ENCODE results near the gene SMG9. TPM values are rescaled to one million over a fixed set of nuclear protein-coding genes. Genes with fewer than 3 reads are reported as not detected.

Gene SMG9
- total and polyA plus RNA-seq, 2 of the 13 experiments (the other 11 are each of a cell fraction or from before 2014, with no cell fraction given) = 16.1 to 18.7 TPM

DNA sequence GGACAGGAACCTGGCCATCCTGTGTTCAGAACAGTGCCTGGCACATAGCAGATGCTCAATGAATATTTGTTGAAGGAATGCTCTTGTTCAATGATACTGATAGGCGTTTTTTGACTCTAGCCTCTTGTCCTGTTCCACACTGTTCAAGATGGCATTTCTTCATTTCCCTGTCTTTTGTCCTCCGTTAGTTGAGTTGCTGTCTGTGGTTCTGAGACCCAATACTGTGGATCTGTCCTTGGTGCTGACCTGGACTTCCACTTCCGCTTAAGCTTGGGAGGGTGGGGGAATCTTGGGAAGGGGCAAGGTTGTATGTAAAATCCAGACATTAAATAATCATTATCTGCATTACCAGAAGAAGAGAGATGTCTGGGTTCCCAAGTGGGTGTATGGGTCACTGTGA lies 34.3 kb upstream of the SMG9 start (continued):
- TF ChIP-seq, protein P1, sequence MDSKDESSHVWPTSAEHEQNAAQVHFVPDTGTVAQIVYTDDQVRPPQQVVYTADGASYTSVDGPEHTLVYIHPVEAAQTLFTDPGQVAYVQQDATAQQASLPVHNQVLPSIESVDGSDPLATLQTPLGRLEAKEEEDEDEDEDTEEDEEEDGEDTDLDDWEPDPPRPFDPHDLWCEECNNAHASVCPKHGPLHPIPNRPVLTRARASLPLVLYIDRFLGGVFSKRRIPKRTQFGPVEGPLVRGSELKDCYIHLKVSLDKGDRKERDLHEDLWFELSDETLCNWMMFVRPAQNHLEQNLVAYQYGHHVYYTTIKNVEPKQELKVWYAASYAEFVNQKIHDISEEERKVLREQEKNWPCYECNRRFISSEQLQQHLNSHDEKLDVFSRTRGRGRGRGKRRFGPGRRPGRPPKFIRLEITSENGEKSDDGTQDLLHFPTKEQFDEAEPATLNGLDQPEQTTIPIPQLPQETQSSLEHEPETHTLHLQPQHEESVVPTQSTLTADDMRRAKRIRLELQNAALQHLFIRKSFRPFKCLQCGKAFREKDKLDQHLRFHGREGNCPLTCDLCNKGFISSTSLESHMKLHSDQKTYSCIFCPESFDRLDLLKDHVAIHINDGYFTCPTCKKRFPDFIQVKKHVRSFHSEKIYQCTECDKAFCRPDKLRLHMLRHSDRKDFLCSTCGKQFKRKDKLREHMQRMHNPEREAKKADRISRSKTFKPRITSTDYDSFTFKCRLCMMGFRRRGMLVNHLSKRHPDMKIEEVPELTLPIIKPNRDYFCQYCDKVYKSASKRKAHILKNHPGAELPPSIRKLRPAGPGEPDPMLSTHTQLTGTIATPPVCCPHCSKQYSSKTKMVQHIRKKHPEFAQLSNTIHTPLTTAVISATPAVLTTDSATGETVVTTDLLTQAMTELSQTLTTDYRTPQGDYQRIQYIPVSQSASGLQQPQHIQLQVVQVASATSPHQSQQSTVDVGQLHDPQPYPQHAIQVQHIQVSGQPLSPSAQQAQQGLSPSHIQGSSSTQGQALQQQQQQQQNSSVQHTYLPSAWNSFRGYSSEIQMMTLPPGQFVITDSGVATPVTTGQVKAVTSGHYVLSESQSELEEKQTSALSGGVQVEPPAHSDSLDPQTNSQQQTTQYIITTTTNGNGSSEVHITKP (CRISPR knock-in tag; IDR thresholded peaks at IDR 0.05; ENCODE audit: low read depth) = peak; percentile 43; the same call in 1 of the 2 replicates
- TF ChIP-seq, protein P2, sequence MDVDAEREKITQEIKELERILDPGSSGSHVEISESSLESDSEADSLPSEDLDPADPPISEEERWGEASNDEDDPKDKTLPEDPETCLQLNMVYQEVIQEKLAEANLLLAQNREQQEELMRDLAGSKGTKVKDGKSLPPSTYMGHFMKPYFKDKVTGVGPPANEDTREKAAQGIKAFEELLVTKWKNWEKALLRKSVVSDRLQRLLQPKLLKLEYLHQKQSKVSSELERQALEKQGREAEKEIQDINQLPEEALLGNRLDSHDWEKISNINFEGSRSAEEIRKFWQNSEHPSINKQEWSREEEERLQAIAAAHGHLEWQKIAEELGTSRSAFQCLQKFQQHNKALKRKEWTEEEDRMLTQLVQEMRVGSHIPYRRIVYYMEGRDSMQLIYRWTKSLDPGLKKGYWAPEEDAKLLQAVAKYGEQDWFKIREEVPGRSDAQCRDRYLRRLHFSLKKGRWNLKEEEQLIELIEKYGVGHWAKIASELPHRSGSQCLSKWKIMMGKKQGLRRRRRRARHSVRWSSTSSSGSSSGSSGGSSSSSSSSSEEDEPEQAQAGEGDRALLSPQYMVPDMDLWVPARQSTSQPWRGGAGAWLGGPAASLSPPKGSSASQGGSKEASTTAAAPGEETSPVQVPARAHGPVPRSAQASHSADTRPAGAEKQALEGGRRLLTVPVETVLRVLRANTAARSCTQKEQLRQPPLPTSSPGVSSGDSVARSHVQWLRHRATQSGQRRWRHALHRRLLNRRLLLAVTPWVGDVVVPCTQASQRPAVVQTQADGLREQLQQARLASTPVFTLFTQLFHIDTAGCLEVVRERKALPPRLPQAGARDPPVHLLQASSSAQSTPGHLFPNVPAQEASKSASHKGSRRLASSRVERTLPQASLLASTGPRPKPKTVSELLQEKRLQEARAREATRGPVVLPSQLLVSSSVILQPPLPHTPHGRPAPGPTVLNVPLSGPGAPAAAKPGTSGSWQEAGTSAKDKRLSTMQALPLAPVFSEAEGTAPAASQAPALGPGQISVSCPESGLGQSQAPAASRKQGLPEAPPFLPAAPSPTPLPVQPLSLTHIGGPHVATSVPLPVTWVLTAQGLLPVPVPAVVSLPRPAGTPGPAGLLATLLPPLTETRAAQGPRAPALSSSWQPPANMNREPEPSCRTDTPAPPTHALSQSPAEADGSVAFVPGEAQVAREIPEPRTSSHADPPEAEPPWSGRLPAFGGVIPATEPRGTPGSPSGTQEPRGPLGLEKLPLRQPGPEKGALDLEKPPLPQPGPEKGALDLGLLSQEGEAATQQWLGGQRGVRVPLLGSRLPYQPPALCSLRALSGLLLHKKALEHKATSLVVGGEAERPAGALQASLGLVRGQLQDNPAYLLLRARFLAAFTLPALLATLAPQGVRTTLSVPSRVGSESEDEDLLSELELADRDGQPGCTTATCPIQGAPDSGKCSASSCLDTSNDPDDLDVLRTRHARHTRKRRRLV (CRISPR knock-in tag; IDR thresholded peaks at IDR 0.05) = no peak
- TF ChIP-seq GATAD2A (CRISPR knock-in tag; IDR thresholded peaks at IDR 0.05) = peak; percentile 44; the same call in 1 of the 2 replicates
- no peak for TF ChIP-seq ZNF10 (CRISPR knock-in tag; IDR thresholded peaks at IDR 0.05; ENCODE audit: borderline replicate concordance, low read depth)
- TF ChIP-seq, protein P3, sequence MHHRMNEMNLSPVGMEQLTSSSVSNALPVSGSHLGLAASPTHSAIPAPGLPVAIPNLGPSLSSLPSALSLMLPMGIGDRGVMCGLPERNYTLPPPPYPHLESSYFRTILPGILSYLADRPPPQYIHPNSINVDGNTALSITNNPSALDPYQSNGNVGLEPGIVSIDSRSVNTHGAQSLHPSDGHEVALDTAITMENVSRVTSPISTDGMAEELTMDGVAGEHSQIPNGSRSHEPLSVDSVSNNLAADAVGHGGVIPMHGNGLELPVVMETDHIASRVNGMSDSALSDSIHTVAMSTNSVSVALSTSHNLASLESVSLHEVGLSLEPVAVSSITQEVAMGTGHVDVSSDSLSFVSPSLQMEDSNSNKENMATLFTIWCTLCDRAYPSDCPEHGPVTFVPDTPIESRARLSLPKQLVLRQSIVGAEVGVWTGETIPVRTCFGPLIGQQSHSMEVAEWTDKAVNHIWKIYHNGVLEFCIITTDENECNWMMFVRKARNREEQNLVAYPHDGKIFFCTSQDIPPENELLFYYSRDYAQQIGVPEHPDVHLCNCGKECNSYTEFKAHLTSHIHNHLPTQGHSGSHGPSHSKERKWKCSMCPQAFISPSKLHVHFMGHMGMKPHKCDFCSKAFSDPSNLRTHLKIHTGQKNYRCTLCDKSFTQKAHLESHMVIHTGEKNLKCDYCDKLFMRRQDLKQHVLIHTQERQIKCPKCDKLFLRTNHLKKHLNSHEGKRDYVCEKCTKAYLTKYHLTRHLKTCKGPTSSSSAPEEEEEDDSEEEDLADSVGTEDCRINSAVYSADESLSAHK (CRISPR knock-in tag; IDR thresholded peaks at IDR 0.05; ENCODE audit: borderline replicate concordance) = 0 out of 2 replicates have a peak, but pooled peaks have one; percentile 51
- peak; percentile 97 for TF ChIP-seq TSC22D2 (CRISPR knock-in tag; IDR thresholded peaks at IDR 0.05; ENCODE audit: borderline replicate concordance)
- TF ChIP-seq ZNF713 (CRISPR knock-in tag; IDR thresholded peaks at IDR 0.05) = no peak
- TF ChIP-seq SKI (IDR thresholded peaks at IDR 0.05; ENCODE audit: partially characterized antibody) = no peak
- TF ChIP-seq EHMT2 (IDR thresholded peaks at IDR 0.05; ENCODE audit: borderline replicate concordance, low read depth, low read length) = peak; percentile 89; the same call in 1 of the 2 replicates
- 0 out of 2 replicates have a peak, but pooled peaks have one; percentile 87 for TF ChIP-seq NFKBIZ (CRISPR knock-in tag; IDR thresholded peaks at IDR 0.05)
- TF ChIP-seq HDAC6 (IDR thresholded peaks at IDR 0.05; ENCODE audit: low read depth, low read length) = no peak
- 0 out of 2 replicates have a peak, but pooled peaks have one; percentile 51 for TF ChIP-seq ZFYVE20 (CRISPR knock-in tag; IDR thresholded peaks at IDR 0.05; ENCODE audit: borderline replicate concordance, low read depth)
- no peak for TF ChIP-seq TARDBP (CRISPR knock-in tag; IDR thresholded peaks at IDR 0.05)
- TF ChIP-seq, protein P4, sequence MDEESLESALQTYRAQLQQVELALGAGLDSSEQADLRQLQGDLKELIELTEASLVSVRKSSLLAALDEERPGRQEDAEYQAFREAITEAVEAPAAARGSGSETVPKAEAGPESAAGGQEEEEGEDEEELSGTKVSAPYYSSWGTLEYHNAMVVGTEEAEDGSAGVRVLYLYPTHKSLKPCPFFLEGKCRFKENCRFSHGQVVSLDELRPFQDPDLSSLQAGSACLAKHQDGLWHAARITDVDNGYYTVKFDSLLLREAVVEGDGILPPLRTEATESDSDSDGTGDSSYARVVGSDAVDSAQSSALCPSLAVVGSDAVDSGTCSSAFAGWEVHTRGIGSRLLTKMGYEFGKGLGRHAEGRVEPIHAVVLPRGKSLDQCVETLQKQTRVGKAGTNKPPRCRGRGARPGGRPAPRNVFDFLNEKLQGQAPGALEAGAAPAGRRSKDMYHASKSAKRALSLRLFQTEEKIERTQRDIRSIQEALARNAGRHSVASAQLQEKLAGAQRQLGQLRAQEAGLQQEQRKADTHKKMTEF (CRISPR knock-in tag; IDR thresholded peaks at IDR 0.05) = no peak
- TF ChIP-seq, protein P5, sequence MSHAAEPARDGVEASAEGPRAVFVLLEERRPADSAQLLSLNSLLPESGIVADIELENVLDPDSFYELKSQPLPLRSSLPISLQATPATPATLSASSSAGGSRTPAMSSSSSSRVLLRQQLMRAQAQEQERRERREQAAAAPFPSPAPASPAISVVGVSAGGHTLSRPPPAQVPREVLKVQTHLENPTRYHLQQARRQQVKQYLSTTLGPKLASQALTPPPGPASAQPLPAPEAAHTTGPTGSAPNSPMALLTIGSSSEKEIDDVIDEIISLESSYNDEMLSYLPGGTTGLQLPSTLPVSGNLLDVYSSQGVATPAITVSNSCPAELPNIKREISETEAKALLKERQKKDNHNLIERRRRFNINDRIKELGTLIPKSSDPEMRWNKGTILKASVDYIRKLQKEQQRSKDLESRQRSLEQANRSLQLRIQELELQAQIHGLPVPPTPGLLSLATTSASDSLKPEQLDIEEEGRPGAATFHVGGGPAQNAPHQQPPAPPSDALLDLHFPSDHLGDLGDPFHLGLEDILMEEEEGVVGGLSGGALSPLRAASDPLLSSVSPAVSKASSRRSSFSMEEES (CRISPR knock-in tag; IDR thresholded peaks at IDR 0.05) = peak; percentile 70; the same call in 1 of the 2 replicates

All from HepG2 (cell line).